Stimulated activated CD8-positive, alpha-beta memory T cell treated with anti-CD3 and anti-CD28 coated beads, Interleukin-7, amount 100 ng/mL, for 1 hour (primary cell): Measurements from ENCODE around the gene ADK.

ENCODE experiments used
- DNase-seq, 2 donors: peaks; one replicate each; pipeline ENCODE4 v3.0.0-alpha.2; 2020; ENCODE audit warnings: low read depth in 2 of 2

Gene ADK

GRCh38 chr10:74238031-74238431 lies 87.0 kb downstream of the ADK start:
- DNase-seq, result no peak

- DNase-seq, result no peak
These were observed 87.5 kb downstream of the ADK start for GRCh38 chr10:74238516-74238915.

GRCh38 chr10:74243067-74243466 lies 92.0 kb downstream of the ADK start:
- no peak for DNase-seq

GRCh38 chr10:74244097-74244685 lies 93.2 kb downstream of the ADK start:
- DNase-seq, result no peak

GRCh38 chr10:74244807-74245206 lies 93.8 kb downstream of the ADK start:
- DNase-seq, result no peak

- no peak for DNase-seq
These were observed 95.5 kb downstream of the ADK start for GRCh38 chr10:74246495-74246894.

- no peak for DNase-seq
These were observed 98.8 kb downstream of the ADK start for GRCh38 chr10:74249865-74250264.

- DNase-seq, result no peak
These were observed 104.2 kb downstream of the ADK start for GRCh38 chr10:74255214-74255613.

GRCh38 chr10:74255888-74256357 lies 104.9 kb downstream of the ADK start:
- DNase-seq, result no peak

GRCh38 chr10:74262856-74263255 lies 111.8 kb downstream of the ADK start:
- DNase-seq, result no peak

GRCh38 chr10:74263996-74264395 lies 113.0 kb downstream of the ADK start:
- no peak for DNase-seq

- no peak for DNase-seq
These were observed 121.3 kb downstream of the ADK start for GRCh38 chr10:74272288-74272687.

- no peak for DNase-seq
These were observed 124.8 kb downstream of the ADK start for GRCh38 chr10:74275755-74276290.

GRCh38 chr10:74276416-74276815 lies 125.4 kb downstream of the ADK start:
- no peak for DNase-seq

- DNase-seq, result no peak
These were observed 131.3 kb downstream of the ADK start for GRCh38 chr10:74282151-74282847.

GRCh38 chr10:74282848-74283210 lies 131.8 kb downstream of the ADK start:
- DNase-seq, result no peak

- DNase-seq, result no peak
These were observed 138.2 kb downstream of the ADK start for GRCh38 chr10:74289188-74289587.

GRCh38 chr10:74289951-74290350 lies 138.9 kb downstream of the ADK start:
- DNase-seq, result no peak

GRCh38 chr10:74290708-74291107 lies 139.7 kb downstream of the ADK start:
- no peak for DNase-seq

- DNase-seq, result no peak
These were observed 141.9 kb downstream of the ADK start for GRCh38 chr10:74292871-74293427.

GRCh38 chr10:74293686-74294371 lies 142.8 kb downstream of the ADK start:
- DNase-seq, result no peak

- DNase-seq, result no peak
These were observed 146.5 kb downstream of the ADK start for GRCh38 chr10:74297389-74298080.
